Aorta (tissue), 5 donors: ENCODE data around the gene ZNF248. TPM values are rescaled to one million over a fixed set of nuclear protein-coding genes. Genes with fewer than 3 reads are reported as not detected.

Experiments
- ATAC-seq: fragments of 200-7000 bp; cut with Tn5 transposase; one replicate; pipeline ENCODE4 v1.9.1; 2022; ENCODE audit warnings: moderate library complexity; ENCODE audit not compliant: low FRiP score
- DNase-seq, 2 donors: peaks; one replicate each; pipeline ENCODE4 v3.0.0-alpha.2; 2020
- H3K27ac ChIP-seq, 2 donors: one replicate each; pipeline ENCODE4 v1.5.1; 2013; ENCODE audit warnings: low read length in 2 of 2, mild to moderate bottlenecking in 2 of 2, moderate library complexity in 2 of 2, control low read depth in 1 of 2, inconsistent platforms in 1 of 2, low read depth in 1 of 2
- H3K27me3 ChIP-seq, 2 donors: one replicate each; pipeline ENCODE4 v1.6.1; 2013; ENCODE audit warnings: control low read depth in 1 of 2, low read length in 1 of 2, mild to moderate bottlenecking in 1 of 2, moderate library complexity in 1 of 2; ENCODE audit not compliant: insufficient read depth in 2 of 2, control insufficient read depth in 1 of 2
- H3K36me3 ChIP-seq, 2 donors: one replicate each; pipeline ENCODE4 v1.6.1; 2013; ENCODE audit warnings: control low read depth in 1 of 2, low read length in 1 of 2, mild to moderate bottlenecking in 1 of 2; ENCODE audit not compliant: insufficient read depth in 2 of 2, control insufficient read depth in 1 of 2
- H3K4me1 ChIP-seq, 2 donors: one replicate each; pipeline ENCODE4 v1.6.1; 2013; ENCODE audit warnings: low read length in 2 of 2, control low read depth in 1 of 2, mild to moderate bottlenecking in 1 of 2, moderate library complexity in 1 of 2; ENCODE audit not compliant: insufficient read depth in 2 of 2, control insufficient read depth in 1 of 2
- H3K4me3 ChIP-seq, 2 donors: one replicate each; pipeline ENCODE4 v1.5.1; 2013; ENCODE audit warnings: low read length in 2 of 2, control low read depth in 1 of 2, mild to moderate bottlenecking in 1 of 2
- H3K9me3 ChIP-seq: one replicate; pipeline ENCODE4 v1.6.1; 2013; ENCODE audit warnings: mild to moderate bottlenecking, low read length; ENCODE audit not compliant: control insufficient read depth
- WGBS, 2 donors: extraction: QIAGEN DNeasy Blood & Tissue Kit; methylation state at CpG; one replicate each; pipeline ENCODE4 v1.1.7; 2013; 5-methylcytosine and 5-hydroxymethylcytosine counted together
- intact Hi-C, 2 donors: fragments of 100-400 bp; cut with DNase I; formaldehyde crosslinking; loops; one replicate each; pipeline versions ENCODE4 v1.14.2 to v1.15.0; 2022
- long read RNA-seq, 2 donors: library from polyadenylated mRNA; unstranded; transcript quantifications; one replicate each; pipeline ENCODE4 v2.0.0, GENCODE V29; 2020 to 2021
- polyA plus RNA-seq, 2 donors: library from polyadenylated mRNA; stranded (reverse); fragments of 200-250 nt; gene quantifications; one replicate each; pipeline ENCODE4 v1.2.3, GENCODE V29; 2013
- total RNA-seq, 2 donors: library from RNA; stranded (reverse); fragmentation: NEBNext Ultra II Directional; extraction: Animal tissue kit (Norgen Biotek cat#: 25700); gene quantifications; one replicate each; pipeline ENCODE4 v1.2.1, GENCODE V29; 2021
- donor health status: healthy with polysubstance abuse.
- donor health status: Bipolar disorder and iron deficiency.
- donor health status: DM: no; HTN: no; CAD: no.
- donor health status: DM: no; HTN: no; CAD: no.
- donor health status: DM: yes; HTN: yes; CAD: no.

ZNF248 gene
- total RNA-seq (10 to 100 TPM; 15.1 to 21.1 TPM), polyA plus RNA-seq (10 to 100 TPM; 11.1 to 11.6 TPM)
- long read RNA-seq, donor 1, full-length matches to known transcripts: 7 of 21 reads
- long read RNA-seq, donor 1, partial matches to known transcripts: 3 of 21 reads
- long read RNA-seq, donor 1, other reads (novel, unspliced or antisense): 11 of 21 reads
- long read RNA-seq, donor 2, full-length matches to known transcripts: 4 of 17 reads
- long read RNA-seq, donor 2, partial matches to known transcripts: 4 of 17 reads
- long read RNA-seq, donor 2, other reads (novel, unspliced or antisense): 9 of 17 reads

DNA sequence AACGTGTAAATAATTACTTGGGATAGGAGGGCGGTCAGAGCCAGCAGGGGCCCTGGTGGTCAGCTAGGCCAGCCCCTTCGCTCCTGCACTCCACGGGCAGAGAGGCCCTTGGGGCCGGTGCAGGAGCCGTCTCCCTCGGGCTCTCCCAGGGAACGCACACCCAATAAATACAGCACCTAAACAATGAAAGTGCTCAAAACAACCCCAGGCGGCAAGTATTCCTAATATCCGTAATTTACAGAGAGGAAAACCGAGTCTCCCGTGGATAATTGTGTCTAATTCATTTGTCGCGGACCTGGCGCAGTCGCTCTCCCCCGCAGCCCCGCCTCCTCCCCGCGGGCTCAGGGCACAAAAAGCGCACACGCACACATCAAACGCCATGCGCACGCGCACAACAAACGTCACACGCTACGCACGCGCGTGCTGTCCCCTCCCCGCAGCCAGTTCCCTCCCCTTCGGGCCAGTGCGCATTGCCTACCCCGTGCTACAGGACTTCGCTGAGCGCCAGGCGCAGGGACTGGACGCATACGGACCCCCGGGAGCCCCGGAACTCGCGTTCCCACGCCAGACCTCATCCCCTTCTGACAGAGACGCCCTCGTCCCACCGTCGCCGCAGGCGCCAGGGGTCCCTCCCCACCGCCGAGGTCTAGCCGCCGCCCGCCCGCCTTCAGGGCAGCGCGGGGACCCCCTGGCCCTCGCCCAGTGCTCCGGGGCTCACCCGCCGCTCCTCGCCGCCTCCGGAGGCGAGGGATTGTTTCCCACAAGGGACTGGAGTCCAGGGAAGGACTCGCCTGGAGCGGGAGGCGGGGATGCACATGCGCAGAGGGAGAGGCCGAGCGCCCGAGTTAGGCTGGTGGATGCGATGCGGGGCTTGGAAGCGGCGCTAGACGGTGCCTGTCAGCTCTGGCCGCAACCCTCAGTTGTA, at the start of gene ZNF248:
ZNF248 (minus strand) TSS at position 324 of the 925 bp plus-strand sequence. CDS start 1,300 bp downstream, outside the sequence.
- Histone ChIP-seq H3K9me3 (no peaks in the 10 kb centered on the region), H3K4me1 (peaks cover 2 to 3% of the 10 kb centered on the region in 2 donors), H3K36me3 (no peaks in the 10 kb centered on the region), H3K4me3 (peak within 1 kb of the TSS; percentile 85 to 99), H3K27me3 (no peaks in the 10 kb centered on the region), H3K27ac (peak within 1 kb of the TSS; percentile 98 to 99)
- ATAC-seq (peak; percentile 100), DNase-seq (peak; percentile 98 to 99)
- intact Hi-C loops: loop anchor here (2.0 to 10.0 kb wide), 4 partner anchors 119 to 237 kb away; partner anchors contain the start of genes ZNF25 (in 2 of the 2), ZNF33A (in 2 of the 2) and ZNF37A (in 1 of the 2)
- 0% methylated on average over 73 to 81 of the region's 81 CpGs for WGBS, 2 donors

DNA sequence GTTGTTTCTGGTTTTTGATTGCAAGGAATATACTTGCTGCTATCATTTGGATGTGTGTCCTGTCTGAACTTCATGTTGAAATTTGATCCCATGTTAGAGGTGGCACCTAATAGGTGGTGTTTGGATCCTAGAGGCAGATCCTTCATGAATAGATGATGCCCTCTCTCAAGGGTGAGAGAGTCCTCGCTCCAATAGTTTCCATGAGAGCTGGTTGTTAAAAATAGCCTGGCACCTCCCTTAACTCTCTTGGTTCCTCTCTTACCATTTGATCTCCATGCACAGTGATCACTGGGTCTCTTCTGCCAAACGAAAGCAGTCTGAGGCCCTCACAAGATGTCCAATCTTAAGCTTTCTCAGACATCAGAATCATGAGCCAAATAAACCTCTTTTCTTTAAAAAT, 49.0 kb upstream of the ZNF248 start:
- ATAC-seq: no peak
- no peak for DNase-seq
- 41 to 50% methylated on average over 2 of the region's 2 CpGs for WGBS, 2 donors
- Histone ChIP-seq H3K36me3 (no peaks in the 10 kb centered on the region), H3K4me1 (no peaks in the 10 kb centered on the region), H3K27ac (no peak overlapping the region), H3K4me3 (no peak overlapping the region), H3K9me3 (no peaks in the 10 kb centered on the region), H3K27me3 (no peaks in the 10 kb centered on the region)
- intact Hi-C loops: no loop called here

DNA sequence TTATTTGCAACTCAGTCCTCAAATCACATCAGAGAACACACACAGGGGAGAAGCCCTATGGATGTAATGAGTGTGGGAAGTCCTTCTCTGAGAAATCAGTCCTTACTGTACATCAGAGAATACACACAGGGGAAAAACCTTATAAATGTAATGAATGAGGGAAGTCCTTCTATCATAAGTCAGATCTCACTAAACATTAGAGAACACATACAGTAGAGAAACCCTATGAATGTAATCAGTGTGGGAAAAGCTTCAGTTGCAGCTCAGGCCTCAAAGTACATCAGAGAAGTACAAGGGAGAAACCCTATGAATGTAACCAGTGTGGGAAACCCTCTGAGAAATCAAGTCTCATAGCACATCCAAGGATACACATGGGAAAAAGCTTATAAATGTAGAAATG, 39.0 kb upstream of the ZNF248 start:
- H3K4me3 ChIP-seq: no peak overlapping the region
- no peaks in the 10 kb centered on the region for H3K36me3 ChIP-seq
- no peaks in the 10 kb centered on the region for H3K27me3 ChIP-seq
- DNase-seq: no peak
- intact Hi-C loops: no loop called here
- no peaks in the 10 kb centered on the region for H3K4me1 ChIP-seq
- no peak for ATAC-seq
- no peaks in the 10 kb centered on the region for H3K9me3 ChIP-seq
- H3K27ac ChIP-seq: no peak overlapping the region

DNA sequence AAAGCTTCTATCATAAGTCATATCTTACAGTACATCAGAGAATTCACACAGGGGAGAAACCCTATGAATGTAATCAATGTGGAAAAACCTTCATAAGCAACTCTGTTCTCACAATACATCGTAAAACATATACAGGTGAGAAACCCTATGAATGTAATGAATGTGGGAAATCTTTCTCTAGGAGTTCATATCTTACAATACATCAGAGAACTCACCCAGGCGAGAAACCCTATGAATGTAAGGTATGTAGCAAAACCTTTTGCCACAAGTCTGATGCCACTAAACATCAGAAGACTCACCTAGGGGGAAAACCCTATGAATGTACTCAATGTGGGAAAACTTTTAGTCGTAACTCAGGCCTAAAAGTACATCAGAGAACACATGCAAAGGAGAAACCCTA, 38.3 kb upstream of the ZNF248 start:
- Histone ChIP-seq H3K4me1 (no peaks in the 10 kb centered on the region), H3K27ac (no peak overlapping the region), H3K4me3 (no peak overlapping the region), H3K36me3 (no peaks in the 10 kb centered on the region), H3K27me3 (no peaks in the 10 kb centered on the region), H3K9me3 (no peaks in the 10 kb centered on the region)
- intact Hi-C loops: no loop called here
- no peak for ATAC-seq
- 66 to 69% methylated on average over 3 of the region's 3 CpGs for WGBS, 2 donors
- DNase-seq: no peak

DNA sequence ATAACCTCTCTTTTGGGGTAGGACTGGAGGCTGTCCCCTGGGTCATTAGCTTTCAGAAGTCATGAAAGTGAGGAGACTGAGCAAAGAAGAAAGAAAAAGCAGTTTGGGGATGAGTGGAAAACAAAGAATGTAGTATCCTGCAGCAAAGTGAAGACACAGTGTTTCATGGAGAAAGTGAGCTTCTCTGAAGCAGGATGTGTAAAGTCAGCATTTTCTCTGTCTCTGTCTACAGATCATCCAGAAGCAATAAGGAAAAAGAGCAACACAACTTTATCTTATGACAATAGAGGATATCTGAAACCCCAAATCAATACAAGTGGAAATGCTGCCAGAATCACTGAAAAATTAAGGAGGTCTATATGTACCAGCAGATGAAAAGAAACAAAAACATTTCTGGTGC, 28.4 kb upstream of the ZNF248 start:
- H3K27ac ChIP-seq: no peak overlapping the region
- H3K9me3 ChIP-seq: no peaks in the 10 kb centered on the region
- no peak overlapping the region for H3K4me3 ChIP-seq
- DNase-seq (no peak), ATAC-seq (no peak)
- no peaks in the 10 kb centered on the region for H3K27me3 ChIP-seq
- no peaks in the 10 kb centered on the region for H3K36me3 ChIP-seq
- intact Hi-C loops: no loop called here
- H3K4me1 ChIP-seq: no peaks in the 10 kb centered on the region

DNA sequence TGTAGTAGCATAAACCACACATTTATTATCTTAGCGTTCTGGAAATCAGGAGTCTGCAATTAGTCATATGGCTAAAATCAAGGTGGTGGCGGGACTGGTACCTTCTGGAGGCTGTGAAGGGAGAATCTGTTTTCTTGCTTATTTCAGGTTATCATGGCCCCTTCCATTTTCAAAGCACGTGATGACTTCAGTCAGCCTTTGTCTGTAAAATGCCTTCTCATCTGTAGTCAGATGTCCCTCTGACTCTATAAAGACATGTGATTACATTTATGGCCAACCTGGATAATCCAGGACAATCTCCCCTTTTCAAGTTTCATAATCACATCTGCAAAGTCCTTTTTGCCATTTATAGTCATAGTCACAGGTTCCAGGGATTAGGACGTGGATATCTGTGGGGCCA, 15.5 kb upstream of the ZNF248 start:
- no peaks in the 10 kb centered on the region for H3K4me1 ChIP-seq
- intact Hi-C loops: no loop called here
- H3K36me3 ChIP-seq: no peaks in the 10 kb centered on the region
- no peaks in the 10 kb centered on the region for H3K9me3 ChIP-seq
- H3K27ac ChIP-seq: no peak overlapping the region
- ATAC-seq (no peak), DNase-seq (no peak)
- no peaks in the 10 kb centered on the region for H3K27me3 ChIP-seq
- 80 to 81% methylated on average over 4 of the region's 4 CpGs for WGBS, 2 donors
- H3K4me3 ChIP-seq: no peak overlapping the region

DNA sequence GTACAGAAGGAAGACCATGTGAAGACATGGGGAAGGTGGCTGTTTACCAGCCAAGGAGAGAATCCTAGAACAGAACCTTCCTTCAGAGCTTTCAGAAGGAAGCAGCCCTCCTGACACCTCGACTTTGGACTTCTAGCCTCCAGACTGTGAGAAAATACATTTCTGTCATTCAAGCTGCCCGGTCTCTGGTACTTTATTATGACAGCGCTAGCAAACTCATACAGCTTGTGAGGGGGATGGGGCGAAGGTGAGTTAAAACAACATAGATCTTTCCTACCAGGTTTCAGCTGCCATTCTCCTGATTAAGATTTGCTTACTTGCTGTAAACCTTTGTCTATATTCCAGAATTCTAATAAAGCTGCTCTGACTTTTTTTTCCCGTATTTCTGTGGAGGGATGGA, 14.9 kb upstream of the ZNF248 start:
- no peaks in the 10 kb centered on the region for H3K4me1 ChIP-seq
- ATAC-seq (no peak), DNase-seq (no peak)
- intact Hi-C loops: no loop called here
- H3K27ac ChIP-seq: no peak overlapping the region
- 78 to 80% methylated on average over 5 of the region's 5 CpGs for WGBS, 2 donors
- no peak overlapping the region for H3K4me3 ChIP-seq
- H3K9me3 ChIP-seq: no peaks in the 10 kb centered on the region
- H3K27me3 ChIP-seq: no peaks in the 10 kb centered on the region
- H3K36me3 ChIP-seq: no peaks in the 10 kb centered on the region

DNA sequence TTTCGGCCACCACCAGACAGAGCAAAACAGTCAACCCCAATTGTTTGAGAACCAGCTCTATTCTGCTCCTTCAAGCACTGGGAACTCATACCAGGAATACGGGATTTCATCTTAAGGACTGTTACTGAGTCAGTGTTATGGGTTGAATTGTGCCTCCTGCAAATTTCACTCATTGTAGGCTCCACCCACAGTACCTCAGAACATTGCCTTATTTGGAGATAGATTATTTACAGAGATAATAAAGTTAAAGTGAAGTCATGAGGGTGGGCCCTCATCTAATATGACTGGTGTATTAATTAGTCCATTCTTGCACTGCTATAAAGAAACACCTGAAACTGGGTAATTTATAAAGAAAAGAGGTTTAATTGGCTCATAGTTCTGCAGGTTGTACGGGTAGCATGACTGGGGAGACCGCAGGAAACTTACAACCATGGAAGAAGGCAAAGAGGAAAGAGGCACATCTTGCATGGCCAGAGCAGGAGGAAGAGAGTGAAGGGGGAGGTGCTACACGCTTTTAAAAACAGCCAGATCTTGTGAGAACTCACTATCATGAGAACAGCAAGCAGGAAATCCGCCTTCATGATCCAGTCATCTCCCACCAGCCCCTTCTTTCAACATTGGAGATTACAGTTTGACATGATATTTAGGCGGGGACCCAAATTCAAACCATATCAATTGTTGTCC, 14.3 kb upstream of the ZNF248 start:
- no peak overlapping the region for H3K4me3 ChIP-seq
- DNase-seq (no peak), ATAC-seq (no peak)
- H3K27me3 ChIP-seq: no peaks in the 10 kb centered on the region
- H3K9me3 ChIP-seq: no peaks in the 10 kb centered on the region
- intact Hi-C loops: no loop called here
- no peak overlapping the region for H3K27ac ChIP-seq
- WGBS, 2 donors: 71 to 73% methylated on average over 7 of the region's 7 CpGs
- no peaks in the 10 kb centered on the region for H3K36me3 ChIP-seq
- H3K4me1 ChIP-seq: no peaks in the 10 kb centered on the region
